GM11168 (cell line): ENCODE results near the gene ARL8B.

Source experiments
- in situ Hi-C: fragments of 300-500 bp; cut with MboI; formaldehyde crosslinking; loops from one replicate; pipeline ENCODE4 v1.12.0; 2022; ENCODE audit warnings: low sequenced_read_pairs; ENCODE audit not compliant: unreplicated experiment

The ARL8B gene

DNA sequence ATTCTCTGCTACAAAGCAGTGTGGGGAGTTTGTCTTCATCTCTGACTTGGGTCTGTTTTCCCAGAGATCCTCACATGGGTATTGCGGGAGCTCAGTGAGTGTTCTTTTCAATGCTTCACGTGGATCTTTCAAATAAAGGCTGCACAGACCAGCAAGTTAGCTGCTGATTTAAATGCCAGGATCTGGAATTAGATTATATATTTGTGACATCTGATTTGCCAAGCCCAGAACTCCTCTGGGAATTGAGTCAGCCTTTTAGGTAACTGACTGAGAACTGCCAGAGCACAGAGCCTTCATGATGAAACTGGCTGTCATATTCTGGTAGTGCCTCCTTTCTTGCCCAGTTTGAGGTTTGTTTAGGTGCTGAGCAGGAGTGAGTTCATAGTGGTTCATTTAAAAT lies 80.1 kb downstream of the ARL8B start:
- in situ Hi-C loops: no loop called here

DNA sequence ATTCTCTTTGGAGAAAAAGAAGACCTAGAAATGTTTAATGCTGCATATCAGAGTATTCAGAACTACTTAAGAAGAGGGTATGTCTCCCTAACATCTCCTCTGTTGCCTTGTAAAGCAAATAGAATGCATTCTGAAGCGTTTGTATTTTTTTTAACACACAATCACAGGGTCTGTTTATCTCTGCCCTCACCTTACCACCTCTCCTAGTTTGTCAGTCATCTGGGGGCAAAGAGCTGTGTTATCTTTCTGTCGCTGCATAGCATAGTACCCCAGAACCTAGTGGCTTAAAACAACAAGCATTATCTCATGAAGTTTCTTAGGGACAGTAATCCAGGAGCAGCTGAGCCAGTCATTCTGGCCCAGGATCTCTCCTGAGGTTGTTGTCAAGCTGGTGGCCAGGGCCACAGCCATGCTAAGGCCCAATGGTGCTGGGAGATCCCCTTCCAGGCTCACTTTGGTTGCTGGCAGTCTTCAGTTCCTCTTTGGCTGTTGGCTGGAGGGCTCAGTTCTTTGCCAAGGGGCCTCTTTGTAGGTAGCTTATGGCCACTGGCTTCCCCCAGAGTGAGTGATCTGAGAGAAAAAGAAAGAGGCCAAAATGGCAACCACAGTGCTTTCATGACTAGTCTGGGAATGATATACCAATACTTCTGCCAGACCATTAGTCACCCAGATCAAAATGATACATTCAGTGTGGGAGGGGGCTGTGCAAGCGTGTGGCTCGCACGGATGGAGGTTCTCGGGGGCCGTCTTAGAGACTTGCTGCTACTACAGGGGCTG lies 83.3 kb downstream of the ARL8B start:
- in situ Hi-C loops: no loop called here

DNA sequence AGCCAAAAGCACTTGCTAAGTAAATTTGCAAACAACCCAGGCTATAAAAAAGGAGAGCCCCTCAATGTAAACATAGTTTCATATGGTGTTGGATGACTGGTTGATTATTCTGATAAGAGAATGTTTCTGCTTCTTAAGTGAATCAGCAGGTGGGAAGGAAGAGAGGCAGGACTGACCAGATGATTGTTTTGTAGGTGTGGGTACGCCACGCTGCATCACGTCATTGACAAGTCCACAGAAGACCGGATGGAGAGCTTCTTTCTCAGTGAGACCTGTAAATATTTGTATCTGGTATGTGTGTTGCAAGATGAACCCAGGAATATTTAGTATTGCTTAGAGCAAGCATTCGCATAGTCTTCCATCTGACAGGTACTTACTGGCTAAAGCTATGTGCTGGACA lies 88.8 kb downstream of the ARL8B start:
- in situ Hi-C loops: no loop called here

DNA sequence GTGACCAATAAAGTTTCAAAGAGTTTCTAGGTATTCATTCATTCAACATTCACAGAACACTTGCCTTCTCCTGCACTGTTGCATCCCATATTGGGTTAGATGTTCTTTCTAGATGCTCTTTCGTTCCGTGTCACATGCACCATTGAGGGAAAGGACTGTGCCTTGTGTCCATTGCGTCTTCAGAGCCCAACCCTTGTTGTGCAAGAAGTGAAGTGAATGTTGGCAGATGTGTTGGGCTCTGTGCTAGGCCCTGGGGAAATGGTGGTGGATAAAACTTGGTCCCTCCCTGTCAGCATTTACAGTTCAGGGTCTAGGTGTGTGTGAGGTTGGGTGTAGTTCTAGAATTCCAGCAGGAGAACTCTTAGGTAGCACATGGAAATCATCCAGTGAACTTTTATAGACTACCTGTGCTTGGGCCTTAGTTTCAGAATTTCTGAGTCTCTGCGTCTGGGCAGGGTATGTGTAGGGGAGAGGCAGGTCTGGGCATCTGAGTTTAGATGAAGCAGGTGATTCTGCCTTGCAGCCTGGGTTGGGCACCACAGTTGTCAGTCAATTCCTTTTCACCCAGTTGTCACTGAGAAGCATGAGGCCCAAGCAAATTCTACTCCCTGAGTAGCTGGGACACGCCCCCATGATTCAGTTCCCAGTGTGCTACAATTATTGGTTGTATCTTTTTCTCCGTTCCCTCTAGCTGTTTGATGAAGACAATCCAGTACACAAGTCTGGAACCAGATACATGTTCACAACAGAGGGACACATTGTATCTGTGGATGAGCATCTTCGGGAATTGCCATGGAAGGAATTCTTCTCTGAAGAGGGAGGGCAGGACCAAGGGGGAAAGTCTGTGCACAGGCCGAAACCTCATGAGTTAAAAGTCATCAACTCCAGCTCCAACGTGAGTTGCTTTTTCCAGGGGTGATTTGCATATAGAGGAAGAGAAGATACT lies 90.8 kb downstream of the ARL8B start:
- in situ Hi-C loops: no loop called here

DNA sequence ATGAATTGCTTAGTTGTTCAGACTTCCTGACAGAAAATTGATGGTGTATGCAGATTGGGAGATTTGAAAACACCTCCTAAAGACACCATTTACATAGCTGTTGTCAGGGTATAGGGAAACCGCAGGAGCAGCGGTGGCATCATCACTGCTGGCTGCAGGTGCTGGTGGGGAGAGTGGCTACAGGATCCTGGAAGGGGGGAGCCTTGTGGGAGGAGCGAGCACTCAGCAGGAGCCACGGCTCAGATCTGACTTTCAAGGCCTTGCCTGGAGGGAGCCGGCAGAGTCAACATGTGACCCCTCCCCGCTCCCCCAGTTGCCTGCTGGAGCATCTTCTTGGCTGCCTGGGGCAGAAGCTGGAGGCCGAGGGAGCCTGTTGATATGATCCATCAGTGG lies 91.5 kb downstream of the ARL8B start:
- in situ Hi-C loops: no loop called here

DNA sequence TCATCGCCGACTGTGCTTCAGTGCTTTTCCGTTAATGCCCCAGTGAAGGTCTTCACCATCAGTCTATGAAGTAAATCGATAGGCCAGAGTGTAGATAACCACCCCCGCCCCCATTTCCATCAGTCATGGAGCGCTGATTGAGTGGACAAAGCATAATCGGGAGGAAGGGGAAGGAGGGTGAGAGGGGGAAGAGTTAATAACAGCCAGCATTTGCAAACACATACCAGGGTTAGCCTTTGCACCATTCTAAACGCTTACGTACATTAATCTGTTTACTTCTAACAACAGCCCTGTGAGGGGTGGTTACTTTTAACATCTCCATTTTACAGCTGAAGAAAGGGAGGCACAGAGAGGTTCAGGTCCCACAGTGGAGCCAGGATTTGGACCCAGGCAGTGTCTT lies 92.3 kb downstream of the ARL8B start:
- in situ Hi-C loops: no loop called here

DNA sequence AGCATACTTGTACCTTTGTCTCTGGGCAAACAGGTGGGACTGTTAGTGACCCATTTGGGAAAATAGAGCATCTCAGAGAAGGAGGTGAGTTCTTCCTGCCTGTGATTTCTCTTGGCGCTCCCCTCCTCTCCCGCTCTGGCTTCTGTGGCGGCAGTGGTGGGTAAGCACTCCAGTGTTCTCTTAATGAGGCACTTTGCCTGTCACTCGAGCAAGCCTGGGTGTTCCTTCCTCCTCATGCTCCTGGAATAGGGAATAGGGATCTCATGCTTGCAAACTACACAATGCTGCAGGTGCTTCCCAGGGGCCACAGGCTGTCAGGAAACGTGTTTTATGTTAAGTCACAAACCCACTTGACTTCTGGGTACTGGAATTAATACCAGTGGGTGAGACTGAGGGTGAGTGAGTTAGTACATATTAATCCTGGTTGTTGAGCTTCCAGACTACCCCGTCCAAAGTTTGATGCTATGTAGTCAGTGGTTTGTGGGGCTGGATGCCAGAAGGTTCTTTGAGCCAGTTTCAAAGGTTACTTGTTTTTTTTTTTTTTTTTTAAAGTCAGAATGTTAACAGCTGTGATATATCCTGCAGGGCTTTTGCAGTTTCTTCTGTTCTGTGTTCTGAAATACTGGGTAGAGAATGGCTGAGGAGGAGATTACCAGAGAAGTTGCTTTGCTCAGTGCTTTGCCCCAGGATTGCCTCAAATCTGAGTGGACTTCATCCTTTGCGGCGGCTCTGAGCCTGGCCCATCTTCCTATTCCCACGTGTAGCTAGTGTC lies 95.9 kb downstream of the ARL8B start:
- in situ Hi-C loops: no loop called here

DNA sequence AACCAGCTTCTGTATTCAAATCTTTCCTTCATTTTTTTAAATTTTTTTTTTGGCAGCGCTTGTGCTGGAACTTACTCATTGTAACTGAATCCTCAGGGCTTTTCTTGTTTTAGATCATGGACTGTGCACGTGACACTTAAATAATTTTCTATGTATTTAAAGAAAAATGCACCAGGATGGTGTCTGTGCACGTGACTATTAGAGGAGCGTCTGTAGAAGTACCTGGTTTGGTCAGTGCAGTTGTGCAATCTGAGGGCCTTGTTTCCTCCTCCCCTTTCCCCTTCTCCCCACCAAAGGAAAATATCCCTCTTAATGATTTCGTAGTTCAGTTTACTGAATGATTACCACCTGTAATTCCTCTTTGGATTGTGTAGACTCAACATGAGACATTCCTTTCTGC lies 96.7 kb downstream of the ARL8B start:
- in situ Hi-C loops: no loop called here

DNA sequence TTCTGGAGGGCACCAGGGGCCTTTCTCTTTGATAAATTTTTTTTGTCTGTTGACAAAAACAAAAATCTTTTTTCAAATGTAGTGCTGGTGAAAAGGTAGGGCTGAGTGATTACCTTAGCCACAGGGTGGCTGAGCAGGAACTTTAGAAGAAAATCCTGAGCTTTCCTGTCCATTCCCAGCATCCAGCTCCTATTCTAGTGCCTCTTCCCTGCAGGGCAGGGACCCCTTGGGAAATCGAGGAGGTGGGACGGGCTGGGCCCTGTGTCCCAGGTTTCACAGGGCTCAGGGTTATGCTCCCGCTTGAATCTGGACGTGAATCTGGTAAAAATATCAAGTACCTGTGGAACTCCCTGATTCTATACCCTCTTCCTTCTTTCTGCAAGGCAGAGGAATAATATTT lies 97.1 kb downstream of the ARL8B start:
- in situ Hi-C loops: no loop called here

DNA sequence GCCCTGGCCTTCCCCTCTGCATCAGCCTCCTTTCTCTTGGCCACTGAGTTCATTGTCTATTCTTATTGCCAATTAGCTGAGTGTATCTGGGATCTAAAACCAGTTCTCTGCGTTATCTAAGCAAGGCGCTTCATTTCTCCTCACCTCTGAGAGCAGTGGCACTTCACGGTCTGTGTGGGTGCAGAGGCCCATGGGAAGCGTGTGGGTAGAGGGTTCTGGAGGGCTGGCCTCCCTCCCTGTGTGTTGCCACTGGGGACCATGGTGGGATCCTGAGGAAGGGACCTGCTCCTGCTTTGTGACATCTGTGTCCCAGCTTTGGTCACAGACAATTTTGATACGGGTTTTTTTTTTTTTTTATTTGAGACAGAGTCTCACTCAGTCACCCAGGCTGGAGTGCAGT lies 98.1 kb downstream of the ARL8B start:
- in situ Hi-C loops: no loop called here

DNA sequence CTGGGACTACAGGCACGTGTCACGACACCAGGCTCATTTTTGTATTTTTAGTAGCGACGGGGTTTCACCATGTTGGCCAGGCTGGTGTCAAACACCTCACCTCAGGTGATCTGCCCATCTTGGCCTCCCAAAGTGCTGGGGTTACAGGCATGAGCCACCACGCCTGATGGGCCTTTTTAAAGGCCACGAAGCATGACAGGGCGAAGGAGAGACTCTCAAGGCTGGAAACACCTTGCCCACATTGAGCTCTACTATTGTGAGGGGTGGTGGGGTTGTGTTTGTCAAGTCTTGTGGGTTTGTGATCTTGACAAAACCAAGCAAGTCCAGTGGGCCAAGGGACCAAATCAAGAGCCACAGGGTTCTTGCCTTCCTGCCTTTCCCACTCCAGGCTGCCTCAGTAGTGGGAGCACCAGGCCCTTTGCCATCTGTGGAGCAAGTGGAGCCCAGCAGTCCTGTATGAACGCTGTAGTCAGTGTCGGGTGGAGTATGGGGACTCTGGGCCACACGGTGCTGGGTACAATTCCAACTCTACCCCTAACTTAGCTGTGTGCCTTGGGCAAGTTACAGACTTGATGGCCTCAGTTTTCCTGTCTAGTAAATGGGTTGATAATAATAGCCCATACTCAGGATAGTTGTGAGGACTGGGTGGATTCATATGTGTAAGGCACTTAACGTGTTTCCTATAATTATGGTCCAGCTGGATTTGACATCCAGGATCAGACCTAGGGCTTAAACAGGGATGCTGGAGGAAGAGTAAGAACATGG lies 98.8 kb downstream of the ARL8B start:
- in situ Hi-C loops: no loop called here

DNA sequence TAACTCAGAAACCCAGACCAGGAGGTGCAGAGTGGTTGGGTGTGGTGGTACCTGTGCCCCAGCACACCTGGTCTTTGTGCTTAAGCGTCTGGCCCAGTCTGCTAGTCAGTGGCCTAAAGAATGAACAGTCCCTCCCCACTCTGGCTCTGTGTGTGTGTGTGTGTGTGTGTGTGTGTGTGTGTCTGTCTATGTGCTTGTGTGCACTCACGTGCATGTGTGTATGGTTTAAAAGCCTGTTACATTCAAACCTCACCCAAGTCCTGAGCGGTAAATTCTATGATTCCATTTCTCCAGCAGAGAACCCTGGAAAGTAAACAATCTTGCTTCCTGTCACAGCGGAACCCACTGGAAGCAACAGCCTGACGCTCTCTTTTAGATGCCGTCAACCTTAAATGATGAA lies 99.6 kb downstream of the ARL8B start:
- in situ Hi-C loops: no loop called here

DNA sequence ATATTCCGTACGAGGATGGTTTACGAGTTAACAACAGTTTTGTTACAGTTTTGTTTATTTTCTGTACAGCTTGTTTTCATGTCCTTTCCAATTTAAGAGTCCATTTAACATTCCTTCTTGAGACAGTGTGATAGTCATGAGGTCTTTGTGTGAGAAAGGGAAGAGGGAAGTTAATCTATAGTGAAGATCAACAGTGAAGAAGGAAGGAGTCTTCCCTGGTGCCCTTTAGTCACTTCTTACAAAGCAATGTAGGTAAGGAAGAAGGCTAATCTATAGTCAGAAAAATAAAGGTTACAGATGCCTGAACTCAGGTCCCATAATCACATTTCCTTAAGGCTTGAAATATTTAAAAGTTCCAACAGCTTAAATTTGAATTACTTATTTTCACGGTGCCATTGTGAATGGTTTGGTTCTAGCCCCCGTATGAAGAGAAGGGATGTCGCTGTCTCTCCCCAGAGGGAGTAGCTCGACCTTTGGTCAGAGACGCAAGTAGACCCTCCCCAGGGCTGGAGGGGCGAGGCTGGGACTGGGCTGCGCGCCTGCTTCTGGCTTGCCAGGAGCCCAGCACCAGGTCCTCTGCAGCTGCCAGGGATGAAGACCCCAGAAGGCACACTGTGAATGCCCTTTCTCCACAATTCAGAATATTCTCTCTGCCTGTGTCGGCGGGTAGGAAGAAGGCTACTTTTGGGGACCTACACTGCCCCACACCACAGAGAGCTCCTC lies 100.4 kb downstream of the ARL8B start:
- in situ Hi-C loops: no loop called here

DNA sequence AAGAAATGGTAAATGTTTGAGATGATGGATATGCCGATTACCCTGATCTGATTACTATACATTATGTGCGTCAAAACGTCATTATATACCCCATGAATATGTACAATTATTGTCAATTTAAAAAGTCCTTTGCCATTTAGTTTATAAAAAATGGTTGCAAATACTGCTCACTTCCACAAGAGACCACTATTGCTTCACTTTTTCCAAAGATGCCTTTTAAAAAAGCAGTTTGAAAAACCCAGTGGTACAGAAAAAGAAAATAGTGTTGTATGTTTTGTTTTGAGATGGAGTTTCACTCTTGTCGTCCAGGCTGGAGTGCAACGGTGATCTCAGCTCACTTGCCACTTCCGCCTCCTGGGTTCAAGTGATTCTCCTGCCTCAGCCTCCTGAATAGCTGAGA lies 104.7 kb downstream of the ARL8B start:
- in situ Hi-C loops: no loop called here

DNA sequence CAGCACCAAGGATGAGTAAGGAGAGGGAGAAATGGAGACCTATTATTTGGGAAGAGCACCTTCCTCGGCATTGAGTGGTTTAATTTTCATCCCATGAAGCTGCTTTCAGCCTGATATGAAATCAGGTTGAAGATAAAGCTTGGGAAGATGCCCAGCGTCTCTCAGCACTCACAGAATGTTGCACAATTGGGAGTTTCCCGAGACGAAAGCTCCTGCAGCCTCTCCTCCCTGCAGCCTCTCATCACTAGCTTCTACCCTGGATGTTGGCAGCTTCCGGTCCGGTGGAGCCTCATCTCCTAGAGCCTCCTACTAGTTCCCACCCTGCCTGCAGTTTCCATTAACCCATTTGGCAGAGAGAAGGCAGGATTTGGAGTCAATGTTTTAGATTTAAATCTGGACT lies 105.7 kb downstream of the ARL8B start:
- in situ Hi-C loops: no loop called here

DNA sequence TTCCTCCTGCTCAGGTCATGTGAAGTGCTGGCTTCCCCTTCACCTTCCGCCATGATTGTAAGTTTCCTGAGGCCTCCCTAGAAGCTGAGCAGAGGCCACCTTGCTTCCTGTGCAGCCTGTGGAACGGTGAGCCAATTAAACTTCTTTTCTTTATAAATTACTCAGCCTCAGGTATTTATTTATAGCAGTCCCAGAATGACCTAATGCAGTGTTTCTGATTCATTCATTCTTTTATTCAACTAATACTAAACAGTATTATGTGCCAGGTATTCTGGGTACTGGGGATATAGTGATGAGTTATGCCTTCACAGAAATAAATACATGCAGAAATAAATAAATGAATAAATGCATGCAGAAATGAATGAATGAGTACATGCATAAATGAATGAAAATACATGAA lies 107.3 kb downstream of the ARL8B start:
- in situ Hi-C loops: no loop called here
